Measurements from ENCODE around the gene STK24.
"Not testable (repeated sequence)": the region's sequence is repeated elsewhere in the genome, so short reads cannot be mapped to it uniquely, and the experiment has no call there.

The STK24 gene

GRCh38 chr13:98591721-98592361, 14.9 kb upstream of the STK24 start:
- H3K4me3 ChIP-seq (ENCODE audit: control insufficient read depth, low read depth, low read length), result no peak overlapping the region
- TF ChIP-seq CTCF (IDR thresholded peaks at IDR 0.05; ENCODE audit: control insufficient read depth, insufficient read depth, low read depth, low read length, missing control alignments), result no peak
- no peak for DNase-seq (ENCODE audit: low read depth)

- not testable (repeated sequence) for H3K4me3 ChIP-seq (ENCODE audit: control insufficient read depth, low read depth, low read length)
Measured at GRCh38 chr13:98590471-98590870, 13.6 kb upstream of the STK24 start.

GRCh38 chr13:98589516-98589915, 12.6 kb upstream of the STK24 start:
- not testable (repeated sequence) for DNase-seq (ENCODE audit: low read depth); H3K4me3 ChIP-seq (ENCODE audit: control insufficient read depth, low read depth, low read length)

More at GRCh38 chr13:98590471-98590870, 13.6 kb upstream of the STK24 start:
- not testable (repeated sequence) for DNase-seq (ENCODE audit: low read depth)

- DNase-seq (ENCODE audit: low read depth), result no peak
- TF ChIP-seq CTCF (IDR thresholded peaks at IDR 0.05; ENCODE audit: control insufficient read depth, insufficient read depth, low read depth, low read length, missing control alignments), result no peak
- H3K4me3 ChIP-seq (ENCODE audit: control insufficient read depth, low read depth, low read length), result no peak overlapping the region
Measured at GRCh38 chr13:98586400-98587345, 9.8 kb upstream of the STK24 start.

- no peak for DNase-seq (ENCODE audit: low read depth)
- H3K4me3 ChIP-seq (ENCODE audit: control insufficient read depth, low read depth, low read length), result no peak overlapping the region
- no peak for TF ChIP-seq CTCF (IDR thresholded peaks at IDR 0.05; ENCODE audit: control insufficient read depth, insufficient read depth, low read depth, low read length, missing control alignments)
Measured at GRCh38 chr13:98585946-98586345, 9.0 kb upstream of the STK24 start.

GRCh38 chr13:98585398-98585754, 8.5 kb upstream of the STK24 start:
- no peak for DNase-seq (ENCODE audit: low read depth)
- H3K4me3 ChIP-seq (ENCODE audit: control insufficient read depth, low read depth, low read length), result no peak overlapping the region
- TF ChIP-seq CTCF (IDR thresholded peaks at IDR 0.05; ENCODE audit: control insufficient read depth, insufficient read depth, low read depth, low read length, missing control alignments), result no peak

- no peak overlapping the region for H3K4me3 ChIP-seq (ENCODE audit: control insufficient read depth, low read depth, low read length)
- no peak for TF ChIP-seq CTCF (IDR thresholded peaks at IDR 0.05; ENCODE audit: control insufficient read depth, insufficient read depth, low read depth, low read length, missing control alignments)
- no peak for DNase-seq (ENCODE audit: low read depth)
Measured at GRCh38 chr13:98584668-98585397, 7.9 kb upstream of the STK24 start.
